NCI-H2227 (cell line): Measurements from ENCODE around the gene PLCL1.
A peak's percentile ranks its signal among the peaks of the same experiment; 100 is the strongest.

Source experiments
- DNase-seq: peaks from one replicate; lab custom pipeline; 2025; ENCODE audit not compliant: unreplicated experiment; lab: John Stamatoyannopoulos, UW

The PLCL1 gene

DNA sequence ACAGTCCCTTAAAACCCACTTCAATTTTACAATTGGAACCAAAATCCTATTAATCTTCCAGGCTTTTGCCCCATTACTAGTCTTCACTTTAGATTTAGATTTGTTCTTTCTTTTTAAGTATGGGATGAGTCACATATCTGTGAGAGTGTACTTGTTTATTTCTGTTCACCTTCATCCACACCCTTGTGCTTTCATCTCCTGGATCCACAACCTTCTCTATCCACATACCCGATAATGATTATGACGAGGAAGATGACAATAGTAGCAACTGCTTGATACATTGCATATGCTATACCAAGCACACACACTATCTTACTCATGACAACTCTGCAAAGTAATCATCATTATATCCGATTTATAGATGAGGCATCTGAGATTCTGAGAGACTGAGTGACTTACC, 297.3 kb downstream of the PLCL1 start:
- no peak for DNase-seq

DNA sequence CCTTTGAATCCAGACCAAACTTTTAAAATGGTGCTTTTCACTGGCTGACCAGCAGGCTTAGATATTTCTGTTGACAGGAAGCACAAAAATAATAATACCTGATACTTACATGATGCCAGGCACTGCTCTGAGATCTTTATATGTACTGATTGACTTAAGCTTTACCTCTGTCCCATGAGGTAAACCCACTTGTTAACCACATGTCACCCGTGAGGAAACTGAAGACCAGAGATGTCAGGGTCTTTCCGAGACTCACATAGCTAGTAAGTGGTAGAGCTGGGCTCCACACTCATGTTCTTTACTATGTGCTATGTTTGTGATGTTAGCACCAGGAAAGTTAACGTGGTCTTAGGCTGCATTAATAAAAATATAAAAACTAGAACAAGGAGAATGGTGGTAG, 297.7 kb downstream of the PLCL1 start:
- DNase-seq: no peak

DNA sequence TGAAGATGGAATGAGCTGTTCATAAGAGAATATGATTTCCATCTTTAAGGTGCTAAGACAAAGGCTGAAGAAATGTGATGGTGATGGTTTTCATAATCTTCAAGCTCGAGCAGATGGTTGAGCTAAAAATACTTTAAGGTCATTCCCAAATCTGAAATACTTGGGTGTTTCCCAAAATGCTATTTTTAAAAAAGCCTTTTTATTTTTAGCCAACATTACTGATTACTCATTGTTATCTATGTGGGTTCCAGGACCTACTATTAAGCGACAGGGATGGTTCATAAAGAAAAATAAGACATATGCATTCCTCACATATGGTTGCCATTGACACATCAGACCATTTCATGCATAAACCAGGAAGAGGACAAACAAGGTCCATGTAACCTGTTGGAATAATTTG, 298.5 kb downstream of the PLCL1 start:
- no peak for DNase-seq

GRCh38 chr2:198106621-198107385, 302.4 kb downstream of the PLCL1 start:
- DNase-seq: no peak

DNA sequence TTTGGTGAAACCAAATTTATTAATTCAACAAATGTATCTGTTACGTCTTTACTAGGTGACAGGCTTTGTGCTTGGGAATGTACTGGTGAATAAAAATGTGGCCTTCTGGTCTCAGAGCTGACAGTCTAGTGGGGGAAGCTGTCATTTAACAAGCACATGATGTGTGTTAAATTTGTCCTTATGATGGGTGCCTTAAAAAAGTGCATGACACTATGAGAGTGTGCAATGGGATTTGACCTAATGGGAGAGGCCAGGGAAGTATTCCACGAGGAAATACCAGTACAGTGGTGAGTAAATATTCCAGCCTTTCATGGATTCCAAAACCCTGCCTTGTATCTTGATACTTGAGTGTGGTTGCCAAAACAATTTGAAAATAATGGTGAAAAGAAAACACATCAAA, 308.9 kb downstream of the PLCL1 start:
- no peak for DNase-seq

DNA sequence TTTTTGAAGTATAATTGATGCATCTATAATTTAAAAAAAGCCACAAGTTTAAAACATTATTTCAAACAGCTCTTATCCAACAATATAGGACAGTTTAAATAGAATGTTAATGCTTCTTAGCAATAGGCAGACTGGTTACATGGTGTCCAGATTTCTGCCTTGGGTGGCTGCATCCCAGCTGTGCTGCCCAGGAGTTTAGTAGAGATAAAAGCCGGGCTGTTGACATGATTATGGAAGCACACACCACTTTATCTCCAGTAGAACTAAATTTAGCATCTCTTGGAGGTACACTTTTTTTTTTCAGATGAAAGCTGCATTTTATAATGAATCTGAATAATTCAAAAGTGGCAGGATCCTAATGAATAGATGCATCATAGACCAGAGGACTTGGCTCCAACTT, 309.7 kb downstream of the PLCL1 start:
- no peak for DNase-seq

- no peak for DNase-seq
These were observed 310.8 kb downstream of the PLCL1 start for GRCh38 chr2:198115201-198115600.

- DNase-seq: no peak
These were observed 312.4 kb downstream of the PLCL1 start for GRCh38 chr2:198116756-198117155.

DNA sequence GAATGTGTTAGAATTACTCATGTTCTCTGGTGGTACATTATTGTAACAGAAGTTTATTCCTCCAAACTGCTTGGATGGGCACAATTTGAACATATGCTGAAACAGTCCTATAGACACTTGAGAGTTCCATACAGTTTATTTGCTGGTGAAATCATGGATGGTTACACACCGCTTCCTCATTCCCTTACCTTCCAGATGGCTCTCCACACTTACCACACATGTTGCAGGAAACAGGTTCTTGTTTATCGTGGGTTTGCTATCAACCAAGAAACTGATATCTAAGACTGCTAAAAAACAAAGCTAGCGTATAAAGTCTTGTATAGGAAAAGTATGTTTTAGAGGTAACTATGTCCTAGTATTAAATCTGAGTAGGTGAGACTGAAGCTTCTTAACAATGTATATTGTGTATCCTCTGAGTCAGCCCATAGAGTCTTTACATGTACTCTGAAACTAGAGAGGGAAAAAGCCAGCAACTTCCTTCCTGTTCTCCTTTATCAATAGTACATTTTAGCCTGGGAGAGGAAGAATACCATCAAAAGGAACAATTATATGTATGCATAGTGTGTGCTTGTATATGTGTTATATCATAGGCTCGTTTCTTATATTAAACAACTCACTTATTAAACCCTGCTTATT, 313.1 kb downstream of the PLCL1 start:
- no peak for DNase-seq

GRCh38 chr2:198127627-198128026, 323.2 kb downstream of the PLCL1 start:
- peak; percentile 75 for DNase-seq

DNA sequence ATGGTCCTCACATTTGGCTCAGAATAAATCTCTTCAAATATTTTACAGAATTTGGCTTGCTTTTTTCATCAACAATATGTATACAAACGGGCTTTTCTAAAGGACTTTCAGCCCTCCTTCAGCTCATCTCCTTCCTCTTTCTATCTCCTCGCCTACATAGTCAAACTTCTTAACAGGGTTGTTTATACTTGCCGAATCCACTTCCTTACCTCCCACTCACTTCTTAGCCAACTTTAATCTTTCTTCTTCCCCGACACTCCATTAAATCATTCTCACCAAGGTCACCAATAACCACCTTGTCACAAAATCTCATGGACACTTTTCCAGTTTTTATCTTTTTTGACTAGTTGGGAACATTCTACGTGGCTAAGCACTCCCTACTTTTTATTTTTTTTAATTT, 325.2 kb downstream of the PLCL1 start:
- DNase-seq: no peak

DNA sequence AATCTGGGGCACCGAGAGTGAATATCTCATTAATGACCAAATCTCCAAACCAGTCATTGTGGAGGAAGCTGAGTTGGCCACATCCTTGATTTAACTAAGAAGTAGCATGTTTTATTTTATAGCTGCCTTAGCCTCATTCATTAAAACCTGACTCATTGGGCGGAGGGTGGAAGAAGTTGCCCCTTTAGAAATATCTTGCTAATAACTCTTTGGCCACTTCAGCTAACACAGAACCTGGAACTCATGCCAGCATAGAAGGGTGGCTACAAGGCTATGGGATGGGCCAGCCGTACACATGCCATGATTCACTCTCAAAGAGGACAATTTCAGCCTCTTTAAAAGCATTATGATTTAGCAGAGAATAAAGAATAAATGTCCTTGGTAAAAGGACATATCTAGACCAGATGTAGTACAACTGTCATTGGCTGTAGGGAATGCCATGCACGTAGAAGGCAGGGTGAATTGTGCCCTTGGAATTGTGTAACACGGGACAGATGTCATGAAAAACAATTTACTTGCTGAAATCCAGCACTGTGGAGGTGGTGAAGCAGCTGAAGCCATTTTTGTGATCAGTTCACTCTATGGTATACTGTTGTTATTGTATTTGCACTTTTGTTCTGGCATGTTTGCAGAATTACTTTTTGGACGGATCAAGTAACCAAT, 330.0 kb downstream of the PLCL1 start:
- DNase-seq: no peak

GRCh38 chr2:198135481-198135934, 331.1 kb downstream of the PLCL1 start:
- no peak for DNase-seq

GRCh38 chr2:198136142-198136541, 331.7 kb downstream of the PLCL1 start:
- DNase-seq: no peak

- DNase-seq: no peak
These were observed 333.3 kb downstream of the PLCL1 start for GRCh38 chr2:198137733-198138132.

GRCh38 chr2:198141726-198142125, 337.3 kb downstream of the PLCL1 start:
- no peak for DNase-seq

DNA sequence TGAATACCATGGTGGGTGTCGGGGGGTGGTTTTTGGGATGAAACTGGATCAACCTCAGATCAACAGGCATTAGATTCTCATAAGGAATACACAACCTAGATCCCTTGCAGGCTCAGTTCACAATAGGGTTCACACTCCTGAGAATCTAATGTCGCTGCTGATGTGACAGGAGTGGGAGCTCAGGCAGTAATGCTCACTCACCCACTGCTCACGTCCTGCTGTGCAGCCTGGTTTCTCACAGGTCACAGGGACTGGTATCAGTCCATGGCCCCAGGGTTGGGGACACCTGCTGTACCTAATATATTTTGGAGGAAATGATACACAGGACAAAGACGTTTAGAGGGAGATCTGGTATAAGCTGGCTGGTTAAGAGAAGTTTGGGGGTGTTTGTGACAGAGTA, 338.8 kb downstream of the PLCL1 start:
- no peak for DNase-seq

- DNase-seq: no peak
These were observed 339.4 kb downstream of the PLCL1 start for GRCh38 chr2:198143793-198144192.

DNA sequence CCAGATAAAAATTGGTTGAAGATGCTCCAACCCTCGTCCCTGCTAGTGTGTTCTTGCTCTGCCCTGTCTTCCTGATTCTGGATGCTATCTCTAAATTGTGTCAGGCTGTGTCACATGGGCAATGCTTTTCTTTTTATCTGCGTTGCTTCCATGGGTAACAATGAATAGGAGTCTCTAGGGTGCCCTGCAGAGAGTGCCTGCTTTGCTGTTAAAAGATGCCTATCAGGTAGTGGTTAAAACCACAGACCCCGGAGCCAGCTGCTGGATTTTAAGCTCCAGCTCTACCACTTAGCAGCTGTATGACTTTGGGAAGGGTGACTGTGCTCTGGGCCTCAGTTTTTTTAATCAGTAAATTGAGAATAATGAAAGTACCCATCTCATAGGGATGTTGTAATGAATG, 340.3 kb downstream of the PLCL1 start:
- no peak for DNase-seq

GRCh38 chr2:198146346-198146940, 342.1 kb downstream of the PLCL1 start:
- no peak for DNase-seq

GRCh38 chr2:198157314-198157713, 352.9 kb downstream of the PLCL1 start:
- DNase-seq: no peak

DNA sequence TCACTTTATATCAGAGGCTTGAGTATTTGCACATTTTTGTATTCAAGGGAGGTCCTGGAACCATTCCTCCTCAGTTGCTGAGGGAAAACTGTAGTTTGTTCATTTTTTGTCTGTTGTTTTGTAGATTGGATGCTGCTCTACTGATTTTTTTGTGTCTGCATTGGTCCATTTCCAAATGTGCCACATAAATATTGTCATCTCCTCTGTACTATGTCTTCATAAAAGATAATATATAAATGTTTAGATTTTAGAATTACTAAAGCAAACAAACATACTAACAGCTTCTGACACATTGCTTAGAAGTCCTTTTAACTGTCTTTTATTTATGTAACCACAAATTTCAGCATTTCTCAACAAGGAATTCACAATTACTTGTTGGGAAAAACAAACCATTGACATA, 356.8 kb downstream of the PLCL1 start:
- DNase-seq: no peak
